GM23248 (cell line): Measurements from ENCODE around the gene AOPEP.

Experiments
- EZH2 ChIP-seq: fragments of 200-600 bp; sonication (generic); IDR thresholded peaks from 2 replicates; pipeline ENCODE4 v1.6.1; 2018; ENCODE audit warnings: antibody characterized with exemption, mild to moderate bottlenecking; ENCODE audit not compliant: insufficient read depth, poor library complexity, severe bottlenecking
- EZH2phosphoT487 ChIP-seq: fragments of 200-600 bp; sonication (generic); IDR thresholded peaks from 2 replicates; pipeline ENCODE4 v1.6.1; 2018; ENCODE audit warnings: antibody characterized with exemption, moderate library complexity, mild to moderate bottlenecking, low read depth; ENCODE audit not compliant: insufficient read depth

- no peak for TF ChIP-seq EZH2
- TF ChIP-seq EZH2phosphoT487, result no peak
Observed at GRCh38 chr9:94850540-94851434, 124.3 kb downstream of the AOPEP start.
